Measurements from ENCODE around the gene PCDHA3.
"Not testable (repeated sequence)": the region's sequence is repeated elsewhere in the genome, so short reads cannot be mapped to it uniquely, and the experiment has no call there.

Gene PCDHA3

DNA sequence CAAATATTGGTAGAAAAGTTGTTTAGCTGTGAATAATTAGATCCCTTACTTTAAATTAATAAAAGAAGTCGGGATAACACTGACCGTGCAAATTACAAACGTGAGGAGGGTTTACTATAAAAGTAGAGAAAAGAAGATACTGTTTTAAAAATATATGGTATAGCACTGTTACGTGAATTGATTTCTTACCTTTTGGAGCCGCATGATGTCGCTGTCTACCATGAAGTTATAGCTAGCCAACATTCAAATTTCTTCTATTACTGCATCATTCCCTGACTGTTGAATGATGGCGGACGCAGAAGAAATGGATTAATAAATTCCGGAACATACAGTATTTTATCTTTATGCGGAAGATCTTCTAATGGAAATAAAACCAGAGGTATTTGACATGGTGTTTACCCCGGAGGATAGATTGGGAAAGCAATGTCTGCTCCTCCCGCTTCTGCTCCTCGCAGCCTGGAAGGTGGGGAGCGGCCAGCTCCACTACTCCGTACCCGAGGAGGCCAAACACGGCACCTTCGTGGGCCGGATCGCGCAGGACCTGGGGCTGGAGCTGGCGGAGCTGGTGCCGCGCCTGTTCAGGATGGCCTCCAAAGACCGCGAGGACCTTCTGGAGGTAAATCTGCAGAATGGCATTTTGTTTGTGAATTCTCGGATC is 27.0 kb downstream of the PCDHA3 start, which contains the start of gene PCDHA6:
Gene PCDHA6 (plus strand): TSS at position 257 of the 658 bp plus-strand sequence. CDS start 132 bp downstream, at position 389.
- no peaks in the 10 kb centered on the region for H3K27me3 ChIP-seq (ENCODE audit: control insufficient read depth, insufficient read depth, low read length)
- H3K4me3 ChIP-seq (ENCODE audit: low read length), result no peak within 1 kb of the TSS
- no peak within 1 kb of the TSS for H3K9ac ChIP-seq (ENCODE audit: low read length)
- H3K27ac ChIP-seq (ENCODE audit: low read depth, low read length), result no peak within 1 kb of the TSS
- no peaks in the 10 kb centered on the region for H3K4me1 ChIP-seq (ENCODE audit: control insufficient read depth, insufficient read depth, low read length)
- H3K36me3 ChIP-seq (ENCODE audit: control insufficient read depth, insufficient read depth, low read length), result no peaks in the 10 kb centered on the region

DNA sequence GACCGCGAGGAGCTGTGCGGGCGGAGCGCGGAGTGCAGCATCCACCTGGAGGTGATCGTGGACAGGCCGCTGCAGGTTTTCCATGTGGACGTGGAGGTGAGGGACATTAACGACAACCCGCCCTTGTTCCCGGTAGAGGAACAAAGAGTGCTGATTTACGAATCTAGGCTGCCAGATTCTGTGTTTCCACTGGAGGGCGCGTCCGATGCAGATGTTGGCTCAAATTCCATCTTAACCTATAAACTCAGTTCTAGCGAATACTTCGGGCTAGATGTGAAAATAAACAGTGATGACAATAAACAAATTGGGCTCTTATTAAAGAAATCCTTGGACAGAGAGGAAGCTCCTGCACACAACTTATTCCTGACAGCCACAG is 27.5 kb downstream of the PCDHA3 start:
- Histone ChIP-seq H3K9ac (ENCODE audit: low read length) (no peak overlapping the region), H3K27me3 (ENCODE audit: control insufficient read depth, insufficient read depth, low read length) (no peaks in the 10 kb centered on the region), H3K36me3 (ENCODE audit: control insufficient read depth, insufficient read depth, low read length) (no peaks in the 10 kb centered on the region), H3K4me1 (ENCODE audit: control insufficient read depth, insufficient read depth, low read length) (no peaks in the 10 kb centered on the region), H3K4me3 (ENCODE audit: low read length) (no peak overlapping the region), H3K27ac (ENCODE audit: low read depth, low read length) (no peak overlapping the region)

GRCh38 chr5:140829511-140830501 is 28.9 kb downstream of the PCDHA3 start:
- H3K27ac ChIP-seq (ENCODE audit: low read depth, low read length); H3K36me3 ChIP-seq (ENCODE audit: control insufficient read depth, insufficient read depth, low read length); H3K4me1 ChIP-seq (ENCODE audit: control insufficient read depth, insufficient read depth, low read length); H3K9ac ChIP-seq (ENCODE audit: low read length); H3K4me3 ChIP-seq (ENCODE audit: low read length); H3K27me3 ChIP-seq (ENCODE audit: control insufficient read depth, insufficient read depth, low read length): not testable (repeated sequence)

GRCh38 chr5:140833993-140834392 is 33.1 kb downstream of the PCDHA3 start, which contains the start of gene PCDHA7:
TSS of gene PCDHA7 (plus strand) at chr5:140834269. CDS start at chr5:140834384, 115 bp downstream.
- no peak within 1 kb of the TSS for H3K27ac ChIP-seq (ENCODE audit: low read depth, low read length)
- no peaks in the 10 kb centered on the region for H3K36me3 ChIP-seq (ENCODE audit: control insufficient read depth, insufficient read depth, low read length)
- H3K4me1 ChIP-seq (ENCODE audit: control insufficient read depth, insufficient read depth, low read length), result no peaks in the 10 kb centered on the region
- H3K9ac ChIP-seq (ENCODE audit: low read length), result no peak within 1 kb of the TSS
- peaks cover 2% of the 10 kb centered on the region for H3K27me3 ChIP-seq (ENCODE audit: control insufficient read depth, insufficient read depth, low read length)
- no peak within 1 kb of the TSS for H3K4me3 ChIP-seq (ENCODE audit: low read length)

GRCh38 chr5:140834439-140835008 is 33.7 kb downstream of the PCDHA3 start:
- H3K9ac ChIP-seq (ENCODE audit: low read length); H3K4me1 ChIP-seq (ENCODE audit: control insufficient read depth, insufficient read depth, low read length); H3K27me3 ChIP-seq (ENCODE audit: control insufficient read depth, insufficient read depth, low read length); H3K36me3 ChIP-seq (ENCODE audit: control insufficient read depth, insufficient read depth, low read length); H3K27ac ChIP-seq (ENCODE audit: low read depth, low read length); H3K4me3 ChIP-seq (ENCODE audit: low read length): not testable (repeated sequence)

- Histone ChIP-seq H3K9ac (ENCODE audit: low read length) (no peak overlapping the region), H3K4me3 (ENCODE audit: low read length) (no peak overlapping the region), H3K27me3 (ENCODE audit: control insufficient read depth, insufficient read depth, low read length) (peaks cover 2% of the 10 kb centered on the region), H3K27ac (ENCODE audit: low read depth, low read length) (no peak overlapping the region), H3K36me3 (ENCODE audit: control insufficient read depth, insufficient read depth, low read length) (no peaks in the 10 kb centered on the region), H3K4me1 (ENCODE audit: control insufficient read depth, insufficient read depth, low read length) (no peaks in the 10 kb centered on the region)
Measured at GRCh38 chr5:140835622-140836510, 35.0 kb downstream of the PCDHA3 start.

DNA sequence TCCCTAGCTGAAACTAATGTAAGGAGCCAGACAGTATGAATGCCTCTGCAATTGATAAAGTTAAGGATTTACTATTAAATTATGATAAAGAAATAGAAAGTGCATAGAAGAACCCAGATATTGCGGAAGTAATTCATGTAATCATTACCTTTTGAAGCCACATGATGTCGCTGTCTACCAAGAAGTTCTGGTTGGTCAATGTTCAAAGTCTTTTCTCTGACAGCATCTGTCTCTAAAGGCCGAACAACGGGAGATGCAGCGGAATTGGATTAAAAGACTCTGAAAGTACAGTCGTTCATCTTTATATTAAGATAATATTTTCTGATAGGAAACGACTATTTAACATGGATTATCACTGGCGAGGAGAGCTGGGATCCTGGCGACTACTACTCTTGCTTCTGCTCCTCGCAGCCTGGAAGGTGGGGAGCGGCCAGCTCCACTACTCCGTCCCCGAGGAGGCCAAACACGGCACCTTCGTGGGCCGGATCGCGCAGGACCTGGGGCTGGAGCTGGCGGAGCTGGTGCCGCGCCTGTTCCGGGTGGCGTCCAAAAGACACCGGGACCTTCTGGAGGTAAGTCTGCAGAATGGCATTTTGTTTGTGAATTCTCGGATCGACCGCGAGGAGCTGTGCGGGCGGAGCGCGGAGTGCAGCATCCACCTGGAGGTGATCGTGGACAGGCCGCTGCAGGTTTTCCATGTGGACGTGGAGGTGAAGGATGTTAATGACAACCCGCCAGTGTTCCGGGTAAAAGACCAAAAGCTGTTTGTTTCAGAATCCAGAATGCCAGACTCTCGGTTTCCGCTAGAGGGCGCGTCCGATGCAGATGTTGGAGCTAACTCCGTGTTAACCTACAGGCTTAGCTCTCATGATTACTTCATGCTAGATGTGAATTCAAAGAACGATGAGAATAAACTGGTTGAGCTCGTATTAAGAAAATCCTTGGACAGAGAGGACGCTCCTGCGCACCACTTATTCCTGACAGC is 40.4 kb downstream of the PCDHA3 start, which contains the start of gene PCDHA8:
Gene PCDHA8 (plus strand): TSS at position 210 of the 985 bp plus-strand sequence. CDS start 135 bp downstream, at position 345.
- no peak within 1 kb of the TSS for H3K4me3 ChIP-seq (ENCODE audit: low read length)
- no peak within 1 kb of the TSS for H3K27ac ChIP-seq (ENCODE audit: low read depth, low read length)
- no peaks in the 10 kb centered on the region for H3K36me3 ChIP-seq (ENCODE audit: control insufficient read depth, insufficient read depth, low read length)
- H3K9ac ChIP-seq (ENCODE audit: low read length), result no peak within 1 kb of the TSS
- H3K4me1 ChIP-seq (ENCODE audit: control insufficient read depth, insufficient read depth, low read length), result no peaks in the 10 kb centered on the region
- peaks cover 1% of the 10 kb centered on the region for H3K27me3 ChIP-seq (ENCODE audit: control insufficient read depth, insufficient read depth, low read length)

DNA sequence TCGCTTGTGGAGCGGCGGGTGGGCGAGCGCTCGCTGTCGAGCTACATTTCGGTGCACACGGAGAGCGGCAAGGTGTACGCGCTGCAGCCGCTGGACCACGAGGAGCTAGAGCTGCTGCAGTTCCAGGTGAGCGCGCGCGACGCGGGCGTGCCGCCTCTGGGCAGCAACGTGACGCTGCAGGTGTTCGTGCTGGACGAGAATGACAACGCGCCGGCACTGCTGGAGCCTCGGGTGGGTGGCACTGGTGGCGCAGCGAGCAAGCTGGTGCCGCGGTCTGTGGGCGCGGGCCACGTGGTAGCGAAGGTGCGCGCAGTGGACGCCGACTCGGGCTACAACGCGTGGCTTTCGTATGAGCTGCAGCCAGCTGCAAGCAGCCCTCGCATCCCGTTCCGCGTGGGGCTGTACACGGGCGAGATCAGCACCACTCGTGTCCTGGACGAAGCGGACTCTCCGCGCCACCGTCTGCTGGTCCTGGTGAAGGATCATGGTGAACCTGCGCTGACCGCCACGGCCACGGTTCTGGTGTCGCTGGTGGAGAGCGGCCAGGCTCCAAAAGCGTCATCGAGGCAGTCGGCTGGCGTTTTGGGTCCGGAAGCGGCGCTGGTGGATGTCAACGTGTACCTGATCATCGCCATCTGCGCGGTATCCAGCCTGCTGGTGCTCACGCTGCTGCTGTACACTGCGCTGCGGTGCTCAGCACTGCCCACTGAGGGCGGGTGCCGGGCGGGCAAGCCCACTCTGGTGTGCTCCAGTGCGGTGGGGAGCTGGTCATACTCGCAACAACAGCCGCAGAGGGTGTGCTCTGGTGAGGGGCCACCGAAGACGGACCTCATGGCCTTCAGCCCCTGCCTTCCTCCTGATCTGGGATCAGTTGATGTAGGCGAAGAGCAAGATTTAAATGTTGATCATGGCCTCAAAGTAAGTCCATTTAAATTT is 42.2 kb downstream of the PCDHA3 start:
- no peaks in the 10 kb centered on the region for H3K36me3 ChIP-seq (ENCODE audit: control insufficient read depth, insufficient read depth, low read length)
- H3K27me3 ChIP-seq (ENCODE audit: control insufficient read depth, insufficient read depth, low read length), result no peaks in the 10 kb centered on the region
- no peak overlapping the region for H3K4me3 ChIP-seq (ENCODE audit: low read length)
- no peak overlapping the region for H3K9ac ChIP-seq (ENCODE audit: low read length)
- H3K4me1 ChIP-seq (ENCODE audit: control insufficient read depth, insufficient read depth, low read length), result no peaks in the 10 kb centered on the region
- no peak overlapping the region for H3K27ac ChIP-seq (ENCODE audit: low read depth, low read length)

DNA sequence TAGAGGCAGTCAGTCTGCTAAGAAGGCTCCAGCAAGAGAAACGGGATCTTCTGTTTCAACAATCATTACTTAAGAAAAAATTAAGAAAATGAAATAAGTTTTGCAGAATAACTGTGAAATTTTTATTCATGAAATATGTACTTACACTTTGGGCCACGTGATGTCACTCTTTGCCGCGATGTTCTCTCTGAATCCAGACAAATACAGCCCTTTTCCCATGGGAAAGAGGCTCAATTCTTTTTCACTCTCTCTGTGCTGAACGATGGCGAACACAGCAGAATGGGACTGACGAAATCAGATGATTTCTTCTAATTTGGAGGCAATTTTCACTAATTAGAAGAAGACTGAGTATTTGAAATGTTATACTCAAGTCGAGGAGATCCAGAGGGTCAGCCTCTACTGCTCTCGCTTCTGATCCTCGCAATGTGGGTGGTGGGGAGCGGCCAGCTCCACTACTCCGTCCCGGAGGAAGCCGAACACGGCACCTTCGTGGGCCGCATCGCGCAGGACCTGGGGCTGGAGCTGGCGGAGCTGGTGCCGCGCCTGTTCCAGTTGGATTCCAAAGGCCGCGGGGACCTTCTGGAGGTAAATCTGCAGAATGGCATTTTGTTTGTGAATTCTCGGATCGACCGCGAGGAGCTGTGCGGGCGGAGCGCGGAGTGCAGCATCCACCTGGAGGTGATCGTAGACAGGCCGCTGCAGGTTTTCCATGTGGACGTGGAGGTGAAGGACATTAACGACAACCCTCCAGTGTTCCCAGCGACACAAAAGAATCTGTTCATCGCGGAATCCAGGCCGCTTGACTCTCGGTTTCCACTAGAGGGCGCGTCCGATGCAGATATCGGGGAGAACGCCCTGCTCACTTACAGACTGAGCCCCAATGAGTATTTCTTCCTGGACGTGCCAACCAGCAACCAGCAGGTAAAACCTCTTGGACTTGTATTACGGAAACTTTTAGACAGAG is 47.6 kb downstream of the PCDHA3 start, which contains the start of gene PCDHA9:
Gene PCDHA9 (plus strand): TSS at position 244 of the 964 bp plus-strand sequence. CDS start 114 bp downstream, at position 358.
- not testable (repeated sequence) for H3K9ac ChIP-seq (ENCODE audit: low read length); H3K27me3 ChIP-seq (ENCODE audit: control insufficient read depth, insufficient read depth, low read length); H3K36me3 ChIP-seq (ENCODE audit: control insufficient read depth, insufficient read depth, low read length); H3K4me1 ChIP-seq (ENCODE audit: control insufficient read depth, insufficient read depth, low read length); H3K27ac ChIP-seq (ENCODE audit: low read depth, low read length); H3K4me3 ChIP-seq (ENCODE audit: low read length)

Measured in rectal smooth muscle tissue (tissue), 1 donor.